Erythroblast (primary cell): Measurements from ENCODE around the gene DYRK2.

ENCODE experiments used
- GATA1 ChIP-seq: IDR thresholded peaks from 2 replicates; pipeline ENCODE4 v1.6.1; 2011; ENCODE audit warnings: low read depth, mild to moderate bottlenecking, control low read depth, low read length, moderate library complexity
- POLR2A ChIP-seq: IDR thresholded peaks from 2 replicates; pipeline ENCODE4 v1.6.1; 2011; ENCODE audit warnings: mild to moderate bottlenecking, low read length

DNA sequence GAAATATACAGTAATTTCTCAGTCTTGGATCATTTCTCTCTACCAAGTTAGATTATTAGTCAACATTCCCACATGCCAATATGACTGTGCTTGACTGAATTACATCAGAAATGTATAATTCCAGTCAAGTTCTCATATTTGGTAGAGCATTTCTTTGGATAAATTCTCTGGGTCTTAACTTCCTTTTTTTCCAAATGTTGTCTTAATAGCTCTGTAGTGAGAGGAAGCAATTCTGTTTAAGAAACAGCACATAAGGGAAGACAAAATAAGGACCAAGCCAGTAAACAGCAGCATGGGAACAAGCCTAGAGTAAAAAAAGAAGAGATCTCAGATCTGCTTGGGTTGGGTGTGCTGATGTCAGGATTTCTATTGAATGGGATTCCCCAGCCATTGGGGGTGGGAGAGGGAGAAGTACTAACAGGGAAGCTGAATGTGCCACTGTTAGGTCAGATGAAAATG, 14.2 kb upstream of the DYRK2 start:
- no peak for TF ChIP-seq POLR2A
- TF ChIP-seq GATA1: no peak
